HFF-Myc (cell line): ENCODE results near the gene FBXL19.
A peak's percentile ranks its signal among the peaks of the same experiment; 100 is the strongest.

Experiments used
- DNase-seq: peaks from one replicate; pipeline ENCODE4 v3.0.0-alpha.2; 2011; ENCODE audit warnings: low read depth; ENCODE audit errors: extremely low read depth
- H3K4me3 ChIP-seq: replicated peaks from 2 replicates; pipeline ENCODE4 v1.5.1; 2011; ENCODE audit warnings: low read depth, mild to moderate bottlenecking, control low read depth, low read length
- TF ChIP-seq, protein P1 (sequence below): IDR thresholded peaks from 2 replicates; pipeline ENCODE4 v1.5.1; 2012; ENCODE audit warnings: mild to moderate bottlenecking, low read depth, low read length, control low read depth; ENCODE audit errors: missing control alignments

Gene FBXL19

DNA sequence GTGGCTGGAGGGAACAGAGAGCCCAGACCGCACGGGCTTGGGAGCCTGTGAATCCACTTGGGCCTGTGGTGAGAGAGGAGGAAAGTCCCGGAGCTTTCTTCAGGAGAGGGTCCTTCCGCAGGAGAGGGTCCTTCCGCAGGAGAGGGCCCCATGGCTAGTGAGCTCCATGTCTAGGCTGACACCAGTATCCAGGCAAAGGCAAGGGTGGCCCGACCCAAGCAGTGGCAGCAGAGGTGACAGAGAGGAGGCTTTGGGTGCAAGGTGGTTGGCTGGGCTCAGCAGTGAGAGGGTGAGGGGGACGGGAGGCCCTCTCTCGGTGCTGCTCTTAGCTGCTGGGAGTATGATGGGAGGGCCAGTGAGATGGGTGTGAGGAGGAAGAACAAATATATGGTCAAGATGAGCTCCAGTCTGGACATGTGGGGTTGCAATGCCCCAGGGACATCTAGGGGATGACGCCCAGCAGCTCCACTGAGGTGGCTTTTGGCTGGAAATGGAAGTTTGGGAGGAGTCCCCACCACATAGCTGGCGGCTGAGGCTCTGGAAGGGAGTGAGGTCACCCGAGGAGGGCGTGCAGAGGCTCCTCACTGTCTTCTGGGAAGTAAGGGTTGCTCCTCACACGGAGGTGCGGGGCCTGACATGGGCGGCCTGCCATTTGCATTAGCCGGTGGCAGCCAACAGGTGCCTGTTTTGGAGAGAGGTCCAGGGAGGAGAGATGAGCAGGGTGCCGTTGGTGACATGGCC, 59.3 kb downstream of the FBXL19 start:
- no peak for DNase-seq
- TF ChIP-seq, protein P1, sequence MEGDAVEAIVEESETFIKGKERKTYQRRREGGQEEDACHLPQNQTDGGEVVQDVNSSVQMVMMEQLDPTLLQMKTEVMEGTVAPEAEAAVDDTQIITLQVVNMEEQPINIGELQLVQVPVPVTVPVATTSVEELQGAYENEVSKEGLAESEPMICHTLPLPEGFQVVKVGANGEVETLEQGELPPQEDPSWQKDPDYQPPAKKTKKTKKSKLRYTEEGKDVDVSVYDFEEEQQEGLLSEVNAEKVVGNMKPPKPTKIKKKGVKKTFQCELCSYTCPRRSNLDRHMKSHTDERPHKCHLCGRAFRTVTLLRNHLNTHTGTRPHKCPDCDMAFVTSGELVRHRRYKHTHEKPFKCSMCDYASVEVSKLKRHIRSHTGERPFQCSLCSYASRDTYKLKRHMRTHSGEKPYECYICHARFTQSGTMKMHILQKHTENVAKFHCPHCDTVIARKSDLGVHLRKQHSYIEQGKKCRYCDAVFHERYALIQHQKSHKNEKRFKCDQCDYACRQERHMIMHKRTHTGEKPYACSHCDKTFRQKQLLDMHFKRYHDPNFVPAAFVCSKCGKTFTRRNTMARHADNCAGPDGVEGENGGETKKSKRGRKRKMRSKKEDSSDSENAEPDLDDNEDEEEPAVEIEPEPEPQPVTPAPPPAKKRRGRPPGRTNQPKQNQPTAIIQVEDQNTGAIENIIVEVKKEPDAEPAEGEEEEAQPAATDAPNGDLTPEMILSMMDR = no peak
- no peak overlapping the region for H3K4me3 ChIP-seq

DNA sequence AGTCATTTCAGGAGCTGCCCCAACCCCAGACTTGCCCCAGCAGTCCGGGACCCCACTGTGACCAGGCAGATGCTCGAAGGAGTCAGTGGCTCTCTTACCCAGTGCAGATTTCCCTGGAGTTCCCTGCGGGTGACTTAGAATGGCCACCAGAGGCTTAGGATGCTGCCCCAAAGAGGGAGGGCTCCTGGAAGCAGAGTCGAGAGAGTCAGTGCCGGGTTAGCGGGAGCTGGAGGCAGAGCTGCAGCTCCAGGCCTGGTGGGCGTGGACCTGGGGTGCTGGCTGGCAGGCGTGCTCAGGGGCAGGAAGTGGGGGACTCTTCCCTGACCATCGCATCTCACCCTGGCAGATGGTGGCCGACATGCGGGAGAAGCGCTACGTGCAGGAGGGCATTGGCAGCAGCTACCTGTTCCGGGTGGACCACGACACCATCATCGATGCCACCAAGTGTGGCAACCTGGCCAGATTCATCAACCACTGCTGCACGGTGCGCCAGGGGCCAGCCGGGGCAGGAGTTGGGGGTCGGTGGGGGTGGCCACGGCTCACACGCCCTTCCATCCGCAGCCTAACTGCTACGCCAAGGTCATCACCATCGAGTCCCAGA, 60.0 kb downstream of the FBXL19 start:
- no peak overlapping the region for H3K4me3 ChIP-seq
- no peak for DNase-seq
- TF ChIP-seq, protein P1 = no peak

DNA sequence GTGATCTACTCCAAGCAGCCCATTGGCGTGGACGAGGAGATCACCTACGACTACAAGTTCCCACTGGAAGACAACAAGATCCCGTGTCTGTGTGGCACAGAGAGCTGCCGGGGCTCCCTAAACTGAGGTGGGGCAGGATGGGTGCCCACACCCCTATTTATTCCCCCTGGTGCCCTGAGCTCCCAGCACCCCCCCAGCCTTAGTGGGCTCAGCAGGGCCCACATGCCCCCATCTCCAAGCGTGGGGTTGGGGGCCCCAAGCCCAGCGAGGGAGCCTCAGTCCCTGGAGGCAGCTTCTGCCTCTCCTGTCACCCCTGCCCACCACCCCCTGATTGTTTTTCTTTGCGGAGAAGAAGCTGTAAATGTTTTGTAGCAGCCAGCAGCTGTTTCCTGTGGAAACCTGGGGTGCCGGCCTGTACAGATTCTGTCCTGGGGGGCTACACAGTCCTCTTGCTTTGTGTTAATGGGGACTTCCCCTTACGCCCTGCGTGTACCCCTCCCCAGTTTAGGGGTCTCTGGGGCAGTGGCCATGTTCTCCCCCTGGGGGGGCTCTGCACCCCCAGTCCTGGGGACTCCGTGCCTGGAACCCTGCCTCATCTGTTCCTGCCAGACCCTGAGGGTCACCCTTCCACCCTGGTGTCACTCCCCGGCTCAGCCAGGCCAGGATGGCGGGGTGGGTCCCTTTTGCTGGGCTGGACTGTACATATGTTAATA, 60.7 kb downstream of the FBXL19 start:
- TF ChIP-seq, protein P1 = no peak
- H3K4me3 ChIP-seq = no peak overlapping the region
- DNase-seq = no peak

DNA sequence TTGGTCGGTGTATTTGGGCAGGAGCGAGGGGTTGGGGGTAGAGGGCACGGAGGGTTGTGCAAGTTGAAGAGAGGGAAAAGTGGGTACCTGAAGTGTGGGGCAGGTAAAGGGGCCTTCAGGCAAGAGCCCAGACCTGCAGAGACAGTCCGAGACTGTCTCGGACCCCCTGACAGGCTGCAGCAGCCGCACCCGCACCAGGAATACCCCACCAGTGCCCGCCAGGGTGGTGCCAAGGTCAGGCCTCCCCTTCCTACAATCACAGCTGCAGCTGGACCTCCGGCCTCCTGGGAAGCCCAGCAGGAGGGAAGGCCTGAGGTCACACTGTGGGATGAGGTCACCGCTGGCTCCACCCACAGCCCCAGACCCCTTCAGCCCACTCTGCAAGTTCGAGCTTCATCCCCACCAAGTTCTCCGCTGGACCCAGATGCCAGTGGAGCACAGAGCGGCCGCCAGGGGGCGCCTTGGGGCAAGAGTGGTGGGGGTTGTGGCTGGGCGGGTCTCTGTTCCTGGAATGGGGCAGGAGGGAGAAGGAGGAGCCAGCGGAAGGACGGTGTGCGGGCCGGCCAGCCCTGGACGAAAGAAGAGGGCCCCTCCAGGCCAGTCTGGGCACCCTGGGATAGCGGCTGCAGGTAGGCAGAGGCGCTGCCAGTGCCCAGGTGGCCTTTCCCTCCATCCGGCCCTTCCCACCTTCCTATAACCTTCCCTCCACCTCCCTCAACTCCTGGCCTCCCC, 61.5 kb downstream of the FBXL19 start, which contains the start of gene HSD3B7:
HSD3B7 (plus strand) TSS at position 539 of the 732 bp plus-strand sequence. CDS start 452 bp downstream, outside the sequence.
- peak within 1 kb of the TSS; percentile 30 for H3K4me3 ChIP-seq
- DNase-seq = peak; percentile 41
- TF ChIP-seq, protein P1 = peak; percentile 96

DNA sequence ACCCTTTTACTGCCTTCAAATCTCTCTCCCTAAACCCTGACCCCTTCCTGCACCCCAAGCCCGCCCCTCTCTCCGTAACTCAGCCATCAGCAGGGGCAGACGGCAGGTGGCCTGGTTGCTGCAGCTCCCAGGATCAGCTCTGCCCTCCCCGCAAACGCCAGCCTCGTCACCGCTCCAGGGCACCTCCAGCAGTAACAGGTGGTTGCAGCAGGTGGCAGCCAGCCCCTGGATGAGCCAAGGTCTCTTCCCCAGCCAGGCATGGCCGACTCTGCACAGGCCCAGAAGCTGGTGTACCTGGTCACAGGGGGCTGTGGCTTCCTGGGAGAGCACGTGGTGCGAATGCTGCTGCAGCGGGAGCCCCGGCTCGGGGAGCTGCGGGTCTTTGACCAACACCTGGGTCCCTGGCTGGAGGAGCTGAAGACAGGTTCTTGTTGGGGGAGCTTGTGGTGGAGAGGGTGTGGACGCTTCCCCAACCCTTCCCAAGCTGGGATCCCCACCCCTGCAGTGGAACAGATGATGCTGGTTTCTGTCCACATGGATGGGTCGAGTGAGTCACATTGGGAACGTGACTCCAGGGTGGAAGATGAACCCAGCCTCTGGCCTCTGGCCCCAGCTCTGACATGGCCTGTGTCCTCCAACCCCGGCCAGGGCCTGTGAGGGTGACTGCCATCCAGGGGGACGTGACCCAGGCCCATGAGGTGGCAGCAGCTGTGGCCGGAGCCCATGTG, 62.2 kb downstream of the FBXL19 start:
- peak overlapping the region; percentile 30 for H3K4me3 ChIP-seq
- DNase-seq = no peak
- TF ChIP-seq, protein P1 = no peak
